NCI-H748 treated with DMSO at 0.1 percent for 48 hours (cell line): ENCODE results near the gene PGM5.

ENCODE experiments used
- DNase-seq: peaks from one replicate; lab custom pipeline; 2025; lab: John Stamatoyannopoulos, UW

The PGM5 gene

DNA sequence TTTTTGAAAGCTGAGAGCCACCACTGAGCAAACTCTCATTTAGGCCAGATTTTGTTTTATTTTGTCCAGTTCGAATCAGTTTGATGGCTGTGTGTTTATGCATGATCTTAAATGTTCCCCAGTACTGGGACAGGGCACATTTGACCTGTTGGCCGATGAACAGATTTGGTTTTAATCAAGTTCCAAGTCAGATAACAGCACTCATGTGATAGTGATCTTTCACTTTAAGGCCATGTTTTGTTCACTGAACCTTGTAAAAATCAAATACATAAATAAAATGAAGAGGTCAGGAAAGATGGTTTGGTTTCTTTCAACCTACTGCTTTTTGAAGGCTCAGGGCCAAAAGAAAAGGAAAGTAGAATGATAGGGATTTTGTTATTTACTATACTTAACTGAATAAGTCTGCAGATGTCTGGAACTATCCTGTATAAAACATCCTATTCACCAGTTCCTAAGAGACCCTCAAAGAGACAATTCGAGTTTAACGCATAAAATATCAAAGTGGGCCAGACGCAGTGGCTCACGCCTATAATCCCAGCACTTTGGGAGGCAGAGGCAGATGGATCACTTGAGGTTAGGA, 77.2 kb downstream of the PGM5 start:
- no peak for DNase-seq

DNA sequence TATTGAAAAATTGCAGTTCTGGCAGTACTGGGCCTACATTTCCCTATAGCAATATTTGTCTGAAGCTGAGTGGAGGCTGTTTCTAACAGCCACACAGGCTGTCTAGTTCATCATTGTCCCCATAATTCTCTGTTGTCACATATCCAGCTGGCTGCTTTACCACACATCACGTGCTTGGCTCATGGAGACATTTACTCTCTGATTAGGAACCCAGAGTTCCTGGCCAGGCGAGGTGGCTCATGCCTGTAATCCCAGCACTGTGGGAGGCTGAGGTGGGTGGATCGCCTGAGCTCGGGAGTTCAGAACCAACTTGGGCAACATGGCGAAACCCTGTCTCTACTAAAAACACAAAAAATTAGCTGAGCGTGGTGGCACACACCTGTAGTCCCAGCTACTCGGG, 81.4 kb downstream of the PGM5 start:
- DNase-seq: no peak

DNA sequence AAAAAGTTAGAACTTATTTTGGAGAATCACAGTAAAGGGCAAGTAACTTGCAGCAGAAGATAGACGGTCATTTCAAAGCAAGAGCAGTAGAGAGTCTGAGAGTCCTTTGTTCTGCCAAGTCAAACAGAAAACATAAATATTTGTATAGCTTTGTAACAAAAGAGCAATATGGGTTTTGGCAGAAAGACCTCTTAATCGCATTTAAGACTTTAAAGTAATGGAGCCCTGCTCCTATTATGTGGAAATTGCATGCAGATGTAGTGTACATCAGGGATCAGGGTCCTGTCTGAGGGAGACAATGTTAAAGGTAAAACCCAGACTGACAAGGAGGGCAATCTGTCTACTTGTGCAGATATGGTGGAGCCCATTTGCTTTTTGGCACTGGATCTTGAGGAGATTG, 87.2 kb downstream of the PGM5 start:
- DNase-seq: no peak

DNA sequence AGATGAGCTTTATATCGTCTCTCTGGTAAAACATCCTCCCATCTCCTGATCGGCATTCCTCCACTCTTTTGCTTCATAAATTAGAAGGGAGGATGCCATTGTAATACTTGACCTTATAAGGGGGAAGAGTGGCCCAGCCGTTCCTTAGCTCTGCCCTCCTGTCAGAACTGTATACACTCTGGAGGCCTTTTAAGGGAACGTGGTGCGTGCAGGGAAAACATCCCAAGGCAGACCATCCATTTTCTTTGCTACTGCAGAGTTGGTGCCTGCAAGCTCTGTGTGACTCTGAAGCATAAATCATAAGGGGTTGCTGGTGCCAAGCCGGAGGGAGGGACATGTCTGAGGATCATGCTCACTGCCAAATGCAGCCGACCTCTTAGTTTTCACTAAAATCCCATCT, 90.4 kb downstream of the PGM5 start:
- DNase-seq: no peak

GRCh38 chr9:68447611-68448010, 91.2 kb downstream of the PGM5 start:
- no peak for DNase-seq

DNA sequence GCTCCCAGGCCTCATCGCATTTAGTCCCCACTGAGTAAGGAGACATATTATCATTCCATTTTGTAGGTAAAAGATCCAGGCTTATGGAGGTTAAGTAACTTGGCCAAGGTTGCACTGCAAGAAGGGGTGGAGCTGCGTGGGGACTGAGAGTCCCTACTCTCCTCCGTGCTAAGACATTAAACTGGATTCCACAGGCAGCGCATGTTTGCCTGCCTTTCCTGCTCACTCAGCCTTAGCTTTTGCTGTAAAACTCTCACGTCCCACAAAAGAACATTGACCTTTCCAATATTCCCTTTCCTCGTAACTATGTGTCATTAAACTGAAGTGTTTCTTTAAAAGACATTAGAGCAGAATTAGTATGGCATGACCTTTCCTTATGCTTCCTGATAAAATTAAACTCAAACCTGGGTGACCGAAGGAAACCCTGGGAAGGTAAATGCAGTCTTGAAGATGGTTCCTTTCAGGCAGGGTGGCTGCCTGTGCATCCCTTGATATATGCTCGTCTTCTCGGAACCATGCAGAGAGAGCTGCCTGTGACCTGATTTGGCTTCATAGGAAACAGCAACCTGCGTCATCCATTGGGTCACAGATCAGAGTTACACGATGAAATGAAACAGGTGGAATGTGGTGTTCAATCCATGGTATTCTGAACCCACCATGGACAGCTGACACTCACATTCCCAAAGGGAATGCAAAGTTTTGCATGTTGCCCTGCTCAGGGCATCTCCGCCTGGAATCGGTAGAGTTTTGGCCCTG, 98.3 kb downstream of the PGM5 start:
- DNase-seq: no peak

DNA sequence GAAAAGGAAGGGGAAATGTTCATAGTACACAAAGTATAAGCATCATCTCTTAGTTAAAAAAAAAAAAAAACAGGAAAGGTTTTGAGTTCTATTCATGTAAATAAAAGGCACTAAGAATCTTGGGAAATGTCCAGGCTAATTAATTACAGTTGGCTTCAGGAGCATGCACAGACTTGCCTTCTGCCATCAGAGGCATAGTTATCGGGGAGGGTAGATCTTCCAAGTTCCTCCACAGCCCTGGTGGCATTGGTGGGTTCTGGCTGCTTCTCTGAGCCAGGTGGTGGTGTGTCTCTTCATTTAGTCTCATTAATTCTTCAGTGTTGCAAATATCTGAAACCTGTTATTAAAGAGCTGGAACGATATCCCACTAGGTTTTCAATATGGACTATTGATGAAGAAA, 99.0 kb downstream of the PGM5 start:
- no peak for DNase-seq

- no peak for DNase-seq
Observed at GRCh38 chr9:68457803-68458202, 101.4 kb downstream of the PGM5 start.

DNA sequence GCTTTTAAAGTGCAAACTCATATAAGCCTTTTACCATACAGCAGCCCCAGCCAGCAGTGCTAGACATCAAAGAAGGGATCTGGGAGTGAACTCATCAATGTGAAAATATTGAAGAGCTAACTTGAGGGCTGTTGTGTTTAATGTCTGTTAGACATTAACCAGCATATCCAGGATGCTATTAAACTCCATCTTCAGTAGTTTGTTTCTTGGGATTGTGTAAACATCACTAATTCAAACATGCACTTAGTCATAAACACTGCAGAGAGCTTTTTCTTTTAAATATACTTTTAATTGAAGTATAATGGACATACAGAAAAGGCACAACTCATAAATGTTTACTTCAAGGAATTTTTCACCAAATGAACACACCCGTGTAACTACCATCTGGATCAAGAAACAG, 102.5 kb downstream of the PGM5 start:
- no peak for DNase-seq

GRCh38 chr9:68462105-68462775, 105.8 kb downstream of the PGM5 start:
- DNase-seq: no peak

DNA sequence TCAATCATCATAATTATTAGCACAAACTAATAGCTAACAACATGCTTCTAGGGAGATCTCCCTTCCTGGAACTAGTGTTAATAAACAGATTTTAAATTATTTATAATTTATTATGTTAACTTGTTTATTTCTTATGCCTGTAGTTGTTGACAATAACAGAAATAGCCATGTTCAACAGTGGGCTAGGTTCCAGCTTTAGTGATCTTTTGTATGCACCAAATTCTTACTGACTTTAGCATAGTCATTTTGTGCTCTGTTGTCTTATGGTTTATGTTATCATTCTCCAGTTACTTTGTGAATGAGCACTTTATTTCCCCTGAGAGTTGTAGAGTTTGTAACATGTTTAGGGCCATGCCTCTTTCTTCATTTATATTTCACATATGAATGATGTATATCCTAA, 113.7 kb downstream of the PGM5 start:
- DNase-seq: no peak

- DNase-seq: no peak
Observed at GRCh38 chr9:68470634-68471033, 114.2 kb downstream of the PGM5 start.

- no peak for DNase-seq
Observed at GRCh38 chr9:68472119-68472518, 115.7 kb downstream of the PGM5 start.

DNA sequence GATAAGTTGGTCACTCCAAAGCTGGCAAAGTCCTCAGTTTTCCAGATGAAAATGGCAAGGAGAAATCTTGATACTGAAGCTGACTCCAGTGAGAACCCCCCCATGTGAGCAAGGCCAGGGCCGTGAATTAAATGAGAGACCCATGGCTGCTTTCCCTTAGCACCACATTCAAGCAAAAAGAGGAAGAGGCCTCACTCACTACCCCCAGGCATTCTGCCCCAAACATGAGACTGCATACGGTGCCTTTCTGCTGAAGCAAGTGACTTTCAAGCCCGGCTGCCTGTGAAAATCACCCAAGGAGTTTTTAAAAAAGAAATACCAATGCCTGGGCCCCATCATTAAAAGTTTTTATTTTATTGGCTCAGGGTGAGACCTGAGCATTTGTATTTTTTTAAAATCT, 117.4 kb downstream of the PGM5 start:
- no peak for DNase-seq

- no peak for DNase-seq
Observed at GRCh38 chr9:68476422-68476821, 120.0 kb downstream of the PGM5 start.

- no peak for DNase-seq
Observed at GRCh38 chr9:68476847-68477246, 120.4 kb downstream of the PGM5 start.

DNA sequence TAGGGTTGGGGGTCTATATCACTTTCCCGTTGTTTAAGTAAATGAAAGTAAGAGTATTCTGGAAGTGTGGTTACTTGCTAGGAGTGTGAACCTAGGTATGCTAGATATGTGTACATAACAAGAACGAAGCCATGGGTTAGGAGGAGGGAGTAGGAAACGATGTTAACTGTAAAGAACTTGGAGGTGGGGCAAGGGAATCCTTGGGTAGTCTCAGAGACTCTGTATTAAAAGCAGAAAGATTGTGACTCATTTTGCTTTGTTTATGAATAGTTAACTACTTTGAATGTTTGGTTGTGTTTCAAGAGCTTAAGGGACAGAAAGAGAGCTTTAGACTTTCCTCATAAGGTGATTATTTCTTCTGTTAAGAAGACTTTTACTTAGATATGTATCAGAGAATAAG, 124.4 kb downstream of the PGM5 start:
- no peak for DNase-seq

DNA sequence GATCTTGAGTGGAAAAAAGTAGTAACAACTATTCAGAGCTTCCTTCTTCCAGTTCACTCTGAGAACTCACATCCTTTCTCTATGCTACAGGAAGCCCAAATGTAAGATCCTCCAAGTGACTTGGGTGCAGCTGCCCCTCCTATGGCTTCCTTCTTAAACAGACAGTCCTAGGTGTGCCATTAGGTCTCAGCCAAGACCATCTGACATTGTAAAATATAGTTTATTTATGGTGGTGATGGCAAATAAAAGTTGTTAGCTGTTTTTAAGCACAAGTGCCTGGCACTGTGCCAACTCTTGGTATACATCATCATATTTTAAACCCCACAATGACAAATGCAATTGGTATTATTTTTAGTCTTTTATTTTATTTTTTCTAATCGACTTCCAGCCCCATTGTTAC, 126.1 kb downstream of the PGM5 start:
- DNase-seq: no peak

GRCh38 chr9:68488126-68488525, 131.7 kb downstream of the PGM5 start:
- no peak for DNase-seq

- no peak for DNase-seq
Observed at GRCh38 chr9:68489646-68490045, 133.2 kb downstream of the PGM5 start.

- DNase-seq: no peak
Observed at GRCh38 chr9:68492806-68493205, 136.4 kb downstream of the PGM5 start.

DNA sequence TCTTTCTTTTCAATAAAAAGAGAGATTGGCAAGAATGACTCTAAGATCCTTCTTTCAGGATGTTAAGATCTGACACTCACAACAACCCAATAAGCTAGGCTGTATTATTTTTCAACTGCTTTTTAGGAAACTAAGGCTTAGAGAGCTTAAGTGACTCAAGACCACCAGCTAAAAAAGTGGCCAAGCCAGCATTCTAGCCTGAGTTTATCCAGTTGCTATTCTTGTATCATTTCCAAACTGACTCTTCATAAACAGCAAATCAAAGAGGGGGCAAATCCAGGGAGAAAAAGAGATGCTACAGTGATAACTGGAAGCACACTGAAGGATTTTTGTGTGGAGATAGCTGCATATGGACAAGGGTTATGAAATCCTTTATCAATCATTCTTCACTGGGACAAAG, 137.1 kb downstream of the PGM5 start:
- no peak for DNase-seq

- no peak for DNase-seq
Observed at GRCh38 chr9:68493958-68494577, 137.7 kb downstream of the PGM5 start.
